Stomach (tissue), 9 donors: ENCODE data around the gene TBK1. TPM values are rescaled to one million over a fixed set of nuclear protein-coding genes. Genes with fewer than 3 reads are reported as not detected.

Experiments used
- DNase-seq, 2 donors: peaks; one replicate each; pipeline versions ENCODE4 v3.0.0 to v3.0.0-alpha.2; 2013 to 2019
- H3K27ac ChIP-seq, 5 donors: fragments of 200-600 bp in 4 of 5; sonication (generic) in 4 of 5; one replicate each; pipeline ENCODE4 v1.5.1; 2013 to 2019; ENCODE audit warnings: mild to moderate bottlenecking in 1 of 5, moderate library complexity in 1 of 5
- H3K27me3 ChIP-seq, 3 donors: fragments of 200-600 bp; sonication (generic); one replicate each; pipeline ENCODE4 v1.5.1; 2017 to 2019; ENCODE audit warnings: mixed run types in 1 of 3
- H3K36me3 ChIP-seq, 4 donors: fragments of 200-600 bp; sonication (generic); 1 replicate in 3 of 4; 2 replicates in 1 of 4; pipeline ENCODE4 v1.5.1; 2016 to 2019
- H3K4me1 ChIP-seq, 4 donors: fragments of 200-600 bp; sonication (generic); one replicate each; pipeline ENCODE4 v1.5.1; 2016 to 2019
- H3K4me3 ChIP-seq, 4 donors: fragments of 200-600 bp; sonication (generic) in 3 of 4; one replicate each; pipeline ENCODE4 v1.5.1; 2016 to 2019; ENCODE audit warnings: mild to moderate bottlenecking in 1 of 4
- H3K9me3 ChIP-seq, 4 donors: fragments of 200-600 bp; sonication (generic); one replicate each; pipeline ENCODE4 v1.5.1; 2016 to 2019
- EP300 ChIP-seq: sonication (generic); formaldehyde crosslinking; IDR thresholded peaks from one replicate; pipeline ENCODE4 v1.6.1; 2017; ENCODE audit warnings: antibody characterized with exemption
- POLR2A ChIP-seq, 4 donors: fragments of 450-650 bp; IDR thresholded peaks; one replicate each; pipeline ENCODE4 v1.6.1; 2016; ENCODE audit warnings: antibody characterized with exemption in 4 of 4, control low read depth in 2 of 4, mild to moderate bottlenecking in 1 of 4, moderate library complexity in 1 of 4
- POLR2AphosphoS5 ChIP-seq, 3 donors: sonication (generic); formaldehyde crosslinking; IDR thresholded peaks; one replicate each; pipeline ENCODE4 v1.6.1; 2016; ENCODE audit warnings: antibody characterized with exemption in 3 of 3
- WGBS, 5 donors: extraction: QIAGEN DNeasy Blood & Tissue Kit in 3 of 5; methylation state at CpG; one replicate each; pipeline versions ENCODE4 v1.1.5 to v1.1.7; 2013 to 2018; 5-methylcytosine and 5-hydroxymethylcytosine counted together
- intact Hi-C: fragments of 100-400 bp; cut with DNase I; formaldehyde crosslinking; loops from one replicate; pipeline ENCODE4 v1.15.1; 2023; ENCODE audit warnings: low total_unique reads
- polyA plus RNA-seq, 3 donors: library from polyadenylated mRNA; stranded (reverse); fragments of 200-250 nt; gene quantifications; one replicate each; pipeline ENCODE4 v1.2.3, GENCODE V29; 2013
- total RNA-seq, 5 donors: library from RNA; depleted of rRNA; stranded (reverse); fragments of >200 nt; gene quantifications; one replicate each; pipeline versions ENCODE4 v1.1.0 to v1.2.3, GENCODE V29; 2014 to 2016
- TF ChIP-seq, protein P1 (sequence below), 7 experiments: fragments of 450-650 bp in 4 of 7; fragments of 200-600 bp in 3 of 7; sonication (generic) in 3 of 7; IDR thresholded peaks; one replicate each; pipeline ENCODE4 v1.5.1; 2016 to 2019; ENCODE audit warnings: antibody characterized with exemption in 7 of 7, control low read depth in 2 of 7, mild to moderate bottlenecking in 1 of 7
- donor health status: healthy with polysubstance abuse.
- donor health status: Bipolar disorder and iron deficiency.
- donor health status: healthy.

TBK1 gene
- total and polyA plus RNA-seq, 8 donors, result 1.4 to 45.5 (median 12.4) TPM

DNA sequence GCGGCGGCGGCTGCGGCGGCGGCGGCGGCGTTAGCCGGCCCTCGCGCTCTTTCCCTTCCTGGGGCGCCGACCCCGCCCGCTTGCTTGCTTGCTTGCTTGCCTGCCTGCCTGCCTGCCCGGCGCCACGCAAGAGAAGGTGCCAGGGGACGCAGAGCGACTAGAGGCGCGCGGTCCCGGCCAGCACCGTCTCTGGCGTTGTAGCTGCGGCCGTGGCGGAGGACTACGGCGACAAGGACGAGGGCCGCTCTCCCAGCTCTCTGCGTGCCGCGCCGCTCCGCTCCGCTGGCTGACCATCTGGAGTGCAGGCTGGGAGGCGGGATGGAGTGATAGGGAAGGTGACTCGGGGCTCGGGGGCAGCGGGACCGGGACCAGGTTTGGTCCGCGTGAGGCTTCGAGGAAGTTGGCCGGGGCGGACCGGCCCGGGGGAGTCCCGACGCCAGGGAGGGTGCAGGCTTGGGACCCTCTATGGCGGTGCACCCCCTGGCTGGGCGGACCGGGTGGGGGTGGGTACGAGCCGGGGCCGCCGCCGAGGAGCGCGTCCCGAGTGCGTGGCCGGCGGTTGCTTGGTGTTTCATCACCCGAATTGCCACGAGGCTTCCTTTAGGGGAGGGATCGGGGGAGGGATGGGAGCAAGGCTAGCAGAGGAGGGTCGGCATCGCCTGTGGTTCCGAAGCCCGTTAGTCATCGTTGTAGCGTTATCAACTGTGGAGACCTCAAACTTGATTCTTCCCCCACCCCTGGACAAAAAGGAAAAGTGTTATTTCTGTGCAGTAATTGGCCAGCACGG lies 47.3 kb upstream of the TBK1 start:
- Histone ChIP-seq H3K36me3 (no peaks in the 10 kb centered on the region), H3K4me1 (peaks cover 13 to 44% (median 29%) of the 10 kb centered on the region in 4 donors), H3K4me3 (peak overlapping the region; percentile 67 to 96 (median 94)), H3K9me3 (no peaks in the 10 kb centered on the region), H3K27ac (peak overlapping the region; percentile 92 to 100 (median 99)), H3K27me3 (no peaks in the 10 kb centered on the region)
- DNase-seq, result peak; percentile 51 to 84
- intact Hi-C loops, result no loop called here
- WGBS, 5 donors, result 0 to 1% (median 1%) methylated on average over 47 to 78 of the region's 78 CpGs
- no peak for TF ChIP-seq EP300
- TF ChIP-seq POLR2A (IDR thresholded peaks at IDR 0.05), result no peak
- no peak for TF ChIP-seq POLR2AphosphoS5 (IDR thresholded peaks at IDR 0.05)
- TF ChIP-seq, protein P1, sequence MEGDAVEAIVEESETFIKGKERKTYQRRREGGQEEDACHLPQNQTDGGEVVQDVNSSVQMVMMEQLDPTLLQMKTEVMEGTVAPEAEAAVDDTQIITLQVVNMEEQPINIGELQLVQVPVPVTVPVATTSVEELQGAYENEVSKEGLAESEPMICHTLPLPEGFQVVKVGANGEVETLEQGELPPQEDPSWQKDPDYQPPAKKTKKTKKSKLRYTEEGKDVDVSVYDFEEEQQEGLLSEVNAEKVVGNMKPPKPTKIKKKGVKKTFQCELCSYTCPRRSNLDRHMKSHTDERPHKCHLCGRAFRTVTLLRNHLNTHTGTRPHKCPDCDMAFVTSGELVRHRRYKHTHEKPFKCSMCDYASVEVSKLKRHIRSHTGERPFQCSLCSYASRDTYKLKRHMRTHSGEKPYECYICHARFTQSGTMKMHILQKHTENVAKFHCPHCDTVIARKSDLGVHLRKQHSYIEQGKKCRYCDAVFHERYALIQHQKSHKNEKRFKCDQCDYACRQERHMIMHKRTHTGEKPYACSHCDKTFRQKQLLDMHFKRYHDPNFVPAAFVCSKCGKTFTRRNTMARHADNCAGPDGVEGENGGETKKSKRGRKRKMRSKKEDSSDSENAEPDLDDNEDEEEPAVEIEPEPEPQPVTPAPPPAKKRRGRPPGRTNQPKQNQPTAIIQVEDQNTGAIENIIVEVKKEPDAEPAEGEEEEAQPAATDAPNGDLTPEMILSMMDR (IDR thresholded peaks at IDR 0.05), result no peak

DNA sequence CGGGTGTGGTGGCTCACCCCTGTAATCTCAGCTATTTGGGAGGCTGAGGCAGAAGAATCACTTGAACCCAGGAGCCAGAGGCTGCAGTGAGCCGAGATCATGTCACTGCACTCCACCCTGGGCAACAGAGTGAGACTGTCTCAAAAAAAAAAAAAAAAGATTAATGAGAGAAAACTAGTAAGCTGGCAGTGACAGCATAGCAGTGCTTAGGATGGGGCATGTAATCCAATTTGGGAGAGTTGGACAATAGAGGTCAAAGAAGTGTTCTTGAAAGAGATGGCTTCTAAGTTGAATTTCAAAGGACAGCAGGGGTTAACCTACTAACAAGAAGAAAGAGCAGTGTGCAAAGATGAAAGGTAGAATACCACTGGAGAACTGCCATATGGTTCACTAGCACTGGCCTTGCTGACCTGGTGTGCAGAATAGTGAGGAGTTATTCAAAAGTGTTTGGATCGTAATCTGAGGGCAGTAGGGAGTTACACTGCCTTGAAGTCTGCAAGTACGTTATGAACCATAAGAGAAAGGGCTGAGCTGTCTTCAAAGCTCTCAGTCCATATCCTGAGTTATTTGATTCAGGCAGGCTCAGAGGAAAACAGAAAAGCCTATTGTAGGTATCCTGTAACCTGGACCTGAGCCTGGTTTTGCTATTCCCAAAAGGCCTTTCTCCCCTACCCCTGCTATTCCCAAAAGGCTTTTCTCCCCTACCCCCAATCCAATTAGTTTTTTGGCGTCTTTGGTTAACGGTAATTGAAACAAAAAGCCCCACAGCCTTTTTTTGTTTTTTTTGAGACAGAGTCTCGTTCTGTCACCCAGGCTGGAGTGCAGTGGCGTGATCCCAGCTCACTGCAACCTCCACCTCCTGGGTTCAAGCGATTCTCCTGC lies 44.3 kb upstream of the TBK1 start:
- Histone ChIP-seq H3K4me3 (no peak overlapping the region), H3K27me3 (no peaks in the 10 kb centered on the region), H3K27ac (no peak overlapping the region), H3K36me3 (peaks cover 12 to 28% (median 26%) of the 10 kb centered on the region in 4 donors), H3K4me1 (peaks cover 13 to 44% (median 29%) of the 10 kb centered on the region in 4 donors), H3K9me3 (no peaks in the 10 kb centered on the region)
- TF ChIP-seq, protein P1 (IDR thresholded peaks at IDR 0.05), result no peak
- TF ChIP-seq EP300, result no peak
- TF ChIP-seq POLR2A (IDR thresholded peaks at IDR 0.05), result no peak
- no peak for TF ChIP-seq POLR2AphosphoS5 (IDR thresholded peaks at IDR 0.05)
- DNase-seq, result no peak
- 78 to 86% (median 83%) methylated on average over 9 of the region's 9 CpGs for WGBS, 5 donors
- intact Hi-C loops, result no loop called here

DNA sequence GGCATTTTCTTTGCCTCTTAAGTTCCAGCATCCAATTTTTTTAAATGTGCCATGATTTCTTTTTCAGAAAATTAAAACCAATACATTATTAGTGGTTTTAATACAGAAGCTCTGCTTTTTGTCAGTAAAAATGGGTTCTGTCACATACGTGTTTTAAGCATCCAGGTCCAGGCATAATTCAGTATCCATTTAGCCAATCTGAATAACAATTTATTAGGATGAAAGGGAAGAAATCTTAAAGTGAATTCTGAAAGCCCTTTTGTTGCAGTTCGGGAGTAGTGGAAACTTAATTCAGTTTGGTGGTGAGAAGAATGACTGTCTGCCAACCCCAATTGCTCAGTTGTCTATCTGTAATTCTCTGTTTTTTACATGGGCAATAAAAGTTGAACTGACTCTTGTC lies 40.5 kb upstream of the TBK1 start:
- DNase-seq, result no peak
- H3K27ac ChIP-seq, result no peak overlapping the region
- H3K9me3 ChIP-seq, result no peaks in the 10 kb centered on the region
- H3K27me3 ChIP-seq, result no peaks in the 10 kb centered on the region
- peaks cover 29 to 67% (median 64%) of the 10 kb centered on the region in 4 donors for H3K36me3 ChIP-seq
- intact Hi-C loops, result no loop called here
- TF ChIP-seq, protein P1 (IDR thresholded peaks at IDR 0.05), result no peak
- TF ChIP-seq POLR2AphosphoS5 (IDR thresholded peaks at IDR 0.05), result no peak
- TF ChIP-seq EP300, result no peak
- TF ChIP-seq POLR2A (IDR thresholded peaks at IDR 0.05), result no peak
- H3K4me1 ChIP-seq, result peaks cover 0 to 23% (median 8%) of the 10 kb centered on the region in 4 donors
- 91 to 98% (median 94%) methylated on average over 2 of the region's 2 CpGs for WGBS, 5 donors
- H3K4me3 ChIP-seq, result no peak overlapping the region

DNA sequence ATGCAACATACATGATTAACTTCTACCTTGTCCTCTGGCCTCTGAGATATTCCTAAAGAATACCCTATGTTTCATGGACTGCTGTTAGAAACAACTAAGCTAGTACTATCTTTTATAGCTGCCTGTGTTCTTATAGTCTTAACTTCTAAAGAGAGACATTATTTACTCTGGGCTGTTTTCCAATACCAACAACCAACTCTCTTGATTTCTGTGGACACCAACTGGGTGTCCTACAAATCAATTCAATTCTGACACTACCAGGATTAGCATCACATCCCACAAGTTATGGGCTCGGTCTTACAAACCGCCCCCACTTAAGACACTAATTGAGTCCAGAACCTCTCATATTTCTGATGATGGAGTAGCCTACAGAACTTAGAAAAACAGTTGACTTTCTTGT lies 39.5 kb upstream of the TBK1 start:
- peaks cover 0 to 15% (median 3%) of the 10 kb centered on the region in 4 donors for H3K4me1 ChIP-seq
- WGBS, 5 donors, result 92 to 100% (median 96%) methylated on average over 2 of the region's 2 CpGs
- TF ChIP-seq POLR2AphosphoS5 (IDR thresholded peaks at IDR 0.05), result no peak
- TF ChIP-seq, protein P1 (IDR thresholded peaks at IDR 0.05), result no peak
- no peak for TF ChIP-seq POLR2A (IDR thresholded peaks at IDR 0.05)
- no peak for TF ChIP-seq EP300
- no peak overlapping the region for H3K4me3 ChIP-seq
- no peaks in the 10 kb centered on the region for H3K9me3 ChIP-seq
- DNase-seq, result no peak
- no peaks in the 10 kb centered on the region for H3K27me3 ChIP-seq
- intact Hi-C loops, result no loop called here
- peaks cover 39 to 77% (median 75%) of the 10 kb centered on the region in 4 donors for H3K36me3 ChIP-seq
- no peak overlapping the region for H3K27ac ChIP-seq
